HepG2 (cell line): ENCODE results near the gene PPP2R2C. TPM values are rescaled to one million over a fixed set of nuclear protein-coding genes. Genes with fewer than 3 reads are reported as not detected.
A peak's percentile ranks its signal among the peaks of the same experiment; 100 is the strongest.

Experiments used
- HIVEP1 ChIP-seq: sonication (generic); formaldehyde crosslinking; IDR thresholded peaks from 2 replicates; pipeline ENCODE4 v1.4.0; 2020; ENCODE audit warnings: mild to moderate bottlenecking, missing genetic modification reagents
- HMG20B ChIP-seq: conservative IDR thresholded peaks from 2 replicates; pipeline ENCODE4 v1.6.1; 2016; ENCODE audit warnings: missing genetic modification reagents, missing compliant biosample characterization
- MED1 ChIP-seq: sonication (generic); formaldehyde crosslinking; IDR thresholded peaks from 2 replicates; pipeline ENCODE4 v1.4.0; 2020; ENCODE audit warnings: missing genetic modification reagents
- NRL ChIP-seq: sonication (generic); formaldehyde crosslinking; IDR thresholded peaks from 2 replicates; pipeline ENCODE4 v1.5.0; 2020; ENCODE audit warnings: missing genetic modification reagents, mild to moderate bottlenecking, moderate library complexity, borderline replicate concordance
- RORA ChIP-seq: sonication (generic); formaldehyde crosslinking; IDR thresholded peaks from 2 replicates; pipeline ENCODE4 v1.5.0; 2020; ENCODE audit warnings: mild to moderate bottlenecking, missing genetic modification reagents, moderate library complexity
- RXRA ChIP-seq: sonication (generic); formaldehyde crosslinking; IDR thresholded peaks from 2 replicates; pipeline ENCODE4 v1.5.1; 2020; ENCODE audit warnings: missing genetic modification reagents
- SMAD3 ChIP-seq: sonication (generic); formaldehyde crosslinking; IDR thresholded peaks from 2 replicates; pipeline ENCODE4 v1.4.0; 2020; ENCODE audit warnings: missing genetic modification reagents
- SOX5 ChIP-seq: IDR thresholded peaks from 2 replicates; pipeline ENCODE4 v1.6.1; 2016; ENCODE audit warnings: borderline replicate concordance
- ZBTB20 ChIP-seq: sonication (generic); formaldehyde crosslinking; IDR thresholded peaks from 2 replicates; pipeline ENCODE4 v1.8.1; 2023; ENCODE audit warnings: missing genetic modification reagents, low read depth, mild to moderate bottlenecking, borderline replicate concordance
- ZBTB7B ChIP-seq: sonication (generic); formaldehyde crosslinking; IDR thresholded peaks from 2 replicates; pipeline ENCODE4 v1.4.0; 2020; ENCODE audit warnings: missing genetic modification reagents
- ZNF264 ChIP-seq: sonication (generic); formaldehyde crosslinking; IDR thresholded peaks from 2 replicates; pipeline ENCODE4 v1.4.0; 2020; ENCODE audit warnings: missing genetic modification reagents
- ZNF432 ChIP-seq: sonication (generic); formaldehyde crosslinking; IDR thresholded peaks from 2 replicates; pipeline ENCODE4 v1.5.0; 2020; ENCODE audit warnings: missing genetic modification reagents, mild to moderate bottlenecking, borderline replicate concordance
- ZNF720 ChIP-seq: sonication (generic); formaldehyde crosslinking; IDR thresholded peaks from 2 replicates; pipeline ENCODE4 v1.4.0; 2020; ENCODE audit warnings: missing genetic modification reagents
- polyA plus RNA-seq, 8 experiments: library from polyadenylated mRNA; depleted of rRNA in 3 of 8; stranded (reverse) in 7 of 8; unstranded in 1 of 8; fragments of >200 nt; fragmentation: Illumina TruSeq in 4 of 8; extraction: Trizol in 4 of 8; gene quantifications; 2 replicates each; pipeline versions ENCODE4 v1.2.1 to v1.2.3, GENCODE V29; 2011 to 2016; ENCODE audit warnings: low read depth in 4 of 8, missing spikeins in 1 of 8, mixed read lengths in 1 of 8; ENCODE audit not compliant: insufficient read depth in 1 of 8
- total RNA-seq, 5 experiments: library from RNA; depleted of rRNA; stranded (reverse); fragments of >200 nt; fragmentation: Illumina TruSeq; extraction: Trizol; gene quantifications; 2 replicates each; pipeline ENCODE4 v1.2.3, GENCODE V29; 2016; ENCODE audit warnings: low read depth in 1 of 5
- TF ChIP-seq, protein P1 (sequence below): sonication (generic); formaldehyde crosslinking; IDR thresholded peaks from 2 replicates; pipeline ENCODE4 v1.4.0; 2020; ENCODE audit warnings: mild to moderate bottlenecking, missing genetic modification reagents, borderline replicate concordance
- TF ChIP-seq, protein P2 (sequence below): IDR thresholded peaks from 2 replicates; pipeline ENCODE4 v1.6.1; 2012; ENCODE audit warnings: inconsistent platforms
- TF ChIP-seq, protein P3 (sequence below): IDR thresholded peaks from 2 replicates; pipeline ENCODE4 v1.4.0; 2020; ENCODE audit warnings: mild to moderate bottlenecking, missing genetic modification reagents
- TF ChIP-seq, protein P4 (sequence below): sonication (generic); formaldehyde crosslinking; IDR thresholded peaks from 2 replicates; pipeline ENCODE4 v1.4.0; 2020; ENCODE audit warnings: missing genetic modification reagents

PPP2R2C gene
- total and polyA plus RNA-seq, 2 of the 13 experiments (the other 11 are each of a cell fraction or from before 2014, with no cell fraction given): 0.60 to 8.6 TPM

DNA sequence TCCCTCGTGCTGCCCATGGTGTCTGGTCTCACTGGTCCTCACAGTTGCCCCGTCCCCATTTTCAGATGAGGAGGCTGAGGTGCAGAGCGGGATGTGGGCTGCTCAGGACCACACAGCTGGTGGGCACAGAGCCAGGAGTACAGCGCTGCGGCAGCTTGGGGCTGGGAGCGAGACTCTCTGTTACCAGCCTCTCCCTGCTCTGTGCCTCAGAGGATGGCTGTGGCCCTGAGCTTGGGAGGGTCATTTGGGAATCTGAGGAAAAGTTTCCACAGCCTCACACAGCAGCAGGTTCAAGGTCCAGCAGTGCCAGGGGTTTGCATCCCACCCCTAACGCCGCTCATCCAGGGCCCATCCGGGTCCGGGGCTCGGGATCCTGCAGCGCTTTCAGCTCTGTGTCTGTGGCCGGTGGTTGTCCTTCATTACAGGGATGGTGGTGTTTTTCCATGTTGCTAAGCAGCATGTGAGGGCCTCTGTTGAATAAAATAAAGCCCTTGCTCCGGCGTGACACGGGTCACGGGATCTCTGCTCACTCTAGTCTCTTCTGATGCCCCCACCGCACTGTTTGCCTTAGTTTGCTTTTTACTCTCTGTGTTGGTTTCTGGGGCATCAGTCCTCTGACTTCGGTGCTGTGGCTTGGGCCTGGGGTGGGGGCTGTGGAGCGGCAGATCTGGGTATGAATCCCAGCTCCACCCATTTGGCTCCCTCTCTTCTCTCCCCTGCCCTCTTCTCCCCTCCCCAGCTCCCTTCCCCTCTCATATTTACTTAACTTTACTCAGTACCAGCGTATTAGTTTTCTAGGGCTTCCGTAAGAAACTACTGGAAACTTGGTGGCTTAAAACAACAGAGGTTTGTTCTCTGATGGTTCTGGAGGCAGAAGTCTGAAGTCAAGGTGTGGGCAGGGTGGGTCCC is 196.3 kb downstream of the PPP2R2C start (continued):
- TF ChIP-seq, protein P1, sequence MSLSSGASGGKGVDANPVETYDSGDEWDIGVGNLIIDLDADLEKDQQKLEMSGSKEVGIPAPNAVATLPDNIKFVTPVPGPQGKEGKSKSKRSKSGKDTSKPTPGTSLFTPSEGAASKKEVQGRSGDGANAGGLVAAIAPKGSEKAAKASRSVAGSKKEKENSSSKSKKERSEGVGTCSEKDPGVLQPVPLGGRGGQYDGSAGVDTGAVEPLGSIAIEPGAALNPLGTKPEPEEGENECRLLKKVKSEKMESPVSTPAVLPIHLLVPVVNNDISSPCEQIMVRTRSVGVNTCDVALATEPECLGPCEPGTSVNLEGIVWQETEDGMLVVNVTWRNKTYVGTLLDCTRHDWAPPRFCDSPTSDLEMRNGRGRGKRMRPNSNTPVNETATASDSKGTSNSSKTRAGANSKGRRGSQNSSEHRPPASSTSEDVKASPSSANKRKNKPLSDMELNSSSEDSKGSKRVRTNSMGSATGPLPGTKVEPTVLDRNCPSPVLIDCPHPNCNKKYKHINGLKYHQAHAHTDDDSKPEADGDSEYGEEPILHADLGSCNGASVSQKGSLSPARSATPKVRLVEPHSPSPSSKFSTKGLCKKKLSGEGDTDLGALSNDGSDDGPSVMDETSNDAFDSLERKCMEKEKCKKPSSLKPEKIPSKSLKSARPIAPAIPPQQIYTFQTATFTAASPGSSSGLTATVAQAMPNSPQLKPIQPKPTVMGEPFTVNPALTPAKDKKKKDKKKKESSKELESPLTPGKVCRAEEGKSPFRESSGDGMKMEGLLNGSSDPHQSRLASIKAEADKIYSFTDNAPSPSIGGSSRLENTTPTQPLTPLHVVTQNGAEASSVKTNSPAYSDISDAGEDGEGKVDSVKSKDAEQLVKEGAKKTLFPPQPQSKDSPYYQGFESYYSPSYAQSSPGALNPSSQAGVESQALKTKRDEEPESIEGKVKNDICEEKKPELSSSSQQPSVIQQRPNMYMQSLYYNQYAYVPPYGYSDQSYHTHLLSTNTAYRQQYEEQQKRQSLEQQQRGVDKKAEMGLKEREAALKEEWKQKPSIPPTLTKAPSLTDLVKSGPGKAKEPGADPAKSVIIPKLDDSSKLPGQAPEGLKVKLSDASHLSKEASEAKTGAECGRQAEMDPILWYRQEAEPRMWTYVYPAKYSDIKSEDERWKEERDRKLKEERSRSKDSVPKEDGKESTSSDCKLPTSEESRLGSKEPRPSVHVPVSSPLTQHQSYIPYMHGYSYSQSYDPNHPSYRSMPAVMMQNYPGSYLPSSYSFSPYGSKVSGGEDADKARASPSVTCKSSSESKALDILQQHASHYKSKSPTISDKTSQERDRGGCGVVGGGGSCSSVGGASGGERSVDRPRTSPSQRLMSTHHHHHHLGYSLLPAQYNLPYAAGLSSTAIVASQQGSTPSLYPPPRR: peak; percentile 45; the same call in 1 of the 2 replicates
- TF ChIP-seq RORA (CRISPR knock-in tag) (no peak), RXRA (CRISPR knock-in tag) (peak; percentile 60; the same call in 1 of the 2 replicates), MED1 (CRISPR knock-in tag) (peak; percentile 61; the same call in 1 of the 2 replicates), HIVEP1 (0 out of 2 replicates have a peak, but pooled peaks have one; percentile 28), SMAD3 (CRISPR knock-in tag) (0 out of 2 replicates have a peak, but pooled peaks have one; percentile 17), ZNF432 (no peak), NRL (CRISPR knock-in tag) (no peak; the same call in 1 of the 2 replicates), SOX5 (CRISPR knock-in tag) (peak; percentile 85; the same call in 1 of the 2 replicates), ZNF720 (no peak), ZNF264 (CRISPR knock-in tag) (peak; percentile 69), ZBTB7B (peak; percentile 88), HMG20B (CRISPR knock-in tag) (peak; percentile 67; the same call in 1 of the 2 replicates), ZBTB20 (CRISPR knock-in tag) (no peak)
- TF ChIP-seq, protein P2, sequence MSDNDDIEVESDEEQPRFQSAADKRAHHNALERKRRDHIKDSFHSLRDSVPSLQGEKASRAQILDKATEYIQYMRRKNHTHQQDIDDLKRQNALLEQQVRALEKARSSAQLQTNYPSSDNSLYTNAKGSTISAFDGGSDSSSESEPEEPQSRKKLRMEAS: peak; percentile 49; the same call in 1 of the 2 replicates
- TF ChIP-seq, protein P3, sequence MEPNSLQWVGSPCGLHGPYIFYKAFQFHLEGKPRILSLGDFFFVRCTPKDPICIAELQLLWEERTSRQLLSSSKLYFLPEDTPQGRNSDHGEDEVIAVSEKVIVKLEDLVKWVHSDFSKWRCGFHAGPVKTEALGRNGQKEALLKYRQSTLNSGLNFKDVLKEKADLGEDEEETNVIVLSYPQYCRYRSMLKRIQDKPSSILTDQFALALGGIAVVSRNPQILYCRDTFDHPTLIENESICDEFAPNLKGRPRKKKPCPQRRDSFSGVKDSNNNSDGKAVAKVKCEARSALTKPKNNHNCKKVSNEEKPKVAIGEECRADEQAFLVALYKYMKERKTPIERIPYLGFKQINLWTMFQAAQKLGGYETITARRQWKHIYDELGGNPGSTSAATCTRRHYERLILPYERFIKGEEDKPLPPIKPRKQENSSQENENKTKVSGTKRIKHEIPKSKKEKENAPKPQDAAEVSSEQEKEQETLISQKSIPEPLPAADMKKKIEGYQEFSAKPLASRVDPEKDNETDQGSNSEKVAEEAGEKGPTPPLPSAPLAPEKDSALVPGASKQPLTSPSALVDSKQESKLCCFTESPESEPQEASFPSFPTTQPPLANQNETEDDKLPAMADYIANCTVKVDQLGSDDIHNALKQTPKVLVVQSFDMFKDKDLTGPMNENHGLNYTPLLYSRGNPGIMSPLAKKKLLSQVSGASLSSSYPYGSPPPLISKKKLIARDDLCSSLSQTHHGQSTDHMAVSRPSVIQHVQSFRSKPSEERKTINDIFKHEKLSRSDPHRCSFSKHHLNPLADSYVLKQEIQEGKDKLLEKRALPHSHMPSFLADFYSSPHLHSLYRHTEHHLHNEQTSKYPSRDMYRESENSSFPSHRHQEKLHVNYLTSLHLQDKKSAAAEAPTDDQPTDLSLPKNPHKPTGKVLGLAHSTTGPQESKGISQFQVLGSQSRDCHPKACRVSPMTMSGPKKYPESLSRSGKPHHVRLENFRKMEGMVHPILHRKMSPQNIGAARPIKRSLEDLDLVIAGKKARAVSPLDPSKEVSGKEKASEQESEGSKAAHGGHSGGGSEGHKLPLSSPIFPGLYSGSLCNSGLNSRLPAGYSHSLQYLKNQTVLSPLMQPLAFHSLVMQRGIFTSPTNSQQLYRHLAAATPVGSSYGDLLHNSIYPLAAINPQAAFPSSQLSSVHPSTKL (CRISPR knock-in tag): peak; percentile 47; the same call in 1 of the 2 replicates
- TF ChIP-seq, protein P4, sequence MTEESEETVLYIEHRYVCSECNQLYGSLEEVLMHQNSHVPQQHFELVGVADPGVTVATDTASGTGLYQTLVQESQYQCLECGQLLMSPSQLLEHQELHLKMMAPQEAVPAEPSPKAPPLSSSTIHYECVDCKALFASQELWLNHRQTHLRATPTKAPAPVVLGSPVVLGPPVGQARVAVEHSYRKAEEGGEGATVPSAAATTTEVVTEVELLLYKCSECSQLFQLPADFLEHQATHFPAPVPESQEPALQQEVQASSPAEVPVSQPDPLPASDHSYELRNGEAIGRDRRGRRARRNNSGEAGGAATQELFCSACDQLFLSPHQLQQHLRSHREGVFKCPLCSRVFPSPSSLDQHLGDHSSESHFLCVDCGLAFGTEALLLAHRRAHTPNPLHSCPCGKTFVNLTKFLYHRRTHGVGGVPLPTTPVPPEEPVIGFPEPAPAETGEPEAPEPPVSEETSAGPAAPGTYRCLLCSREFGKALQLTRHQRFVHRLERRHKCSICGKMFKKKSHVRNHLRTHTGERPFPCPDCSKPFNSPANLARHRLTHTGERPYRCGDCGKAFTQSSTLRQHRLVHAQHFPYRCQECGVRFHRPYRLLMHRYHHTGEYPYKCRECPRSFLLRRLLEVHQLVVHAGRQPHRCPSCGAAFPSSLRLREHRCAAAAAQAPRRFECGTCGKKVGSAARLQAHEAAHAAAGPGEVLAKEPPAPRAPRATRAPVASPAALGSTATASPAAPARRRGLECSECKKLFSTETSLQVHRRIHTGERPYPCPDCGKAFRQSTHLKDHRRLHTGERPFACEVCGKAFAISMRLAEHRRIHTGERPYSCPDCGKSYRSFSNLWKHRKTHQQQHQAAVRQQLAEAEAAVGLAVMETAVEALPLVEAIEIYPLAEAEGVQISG: peak; percentile 34; the same call in 1 of the 2 replicates
